BJ (cell line): ENCODE measurements around the gene OVOL1. TPM values are rescaled to one million over a fixed set of nuclear protein-coding genes. Genes with fewer than 3 reads are reported as not detected.

Source experiments
- CTCF ChIA-PET: fragments of 350-600 bp; formaldehyde crosslinking; extraction: SDS; loops from one replicate; lab custom pipeline; 2021; ENCODE audit warnings: antibody characterized with exemption, inconsistent platforms; lab: Yijun Ruan, JAX
- POLR2A ChIA-PET: fragments of 300-600 bp; sonication (Branson Sonifier 250); formaldehyde crosslinking; extraction: SDS; loops from one replicate; lab custom pipeline; 2021; ENCODE audit warnings: antibody characterized with exemption; lab: Charles Lee
- DNase-seq: peaks from one replicate; pipeline ENCODE4 v3.0.0-alpha.2; 2011; ENCODE audit warnings: low read depth
- H3K27me3 ChIP-seq: 2 replicates; pipeline ENCODE4 v1.6.0; 2011; ENCODE audit warnings: low read length; ENCODE audit not compliant: control insufficient read depth, insufficient read depth
- H3K36me3 ChIP-seq: 2 replicates; pipeline ENCODE4 v1.5.1; 2011; ENCODE audit warnings: low read length; ENCODE audit not compliant: control insufficient read depth, insufficient read depth
- H3K4me3 ChIP-seq: 2 replicates; pipeline ENCODE4 v1.5.1; 2011; ENCODE audit warnings: low read depth, mild to moderate bottlenecking, control low read depth, low read length
- CTCF ChIP-seq: IDR thresholded peaks from 2 replicates; pipeline ENCODE4 v1.5.1; 2011; ENCODE audit warnings: low read depth, mild to moderate bottlenecking, control low read depth, inconsistent platforms, low read length, moderate library complexity; ENCODE audit not compliant: insufficient read depth
- polyA plus RNA-seq: library from polyadenylated mRNA; depleted of rRNA; stranded (reverse); fragments of >200 nt; gene quantifications from 2 replicates; pipeline ENCODE4 v1.2.3, GENCODE V29; 2011

OVOL1 gene
- polyA plus RNA-seq, 1 experiment = not detected

DNA sequence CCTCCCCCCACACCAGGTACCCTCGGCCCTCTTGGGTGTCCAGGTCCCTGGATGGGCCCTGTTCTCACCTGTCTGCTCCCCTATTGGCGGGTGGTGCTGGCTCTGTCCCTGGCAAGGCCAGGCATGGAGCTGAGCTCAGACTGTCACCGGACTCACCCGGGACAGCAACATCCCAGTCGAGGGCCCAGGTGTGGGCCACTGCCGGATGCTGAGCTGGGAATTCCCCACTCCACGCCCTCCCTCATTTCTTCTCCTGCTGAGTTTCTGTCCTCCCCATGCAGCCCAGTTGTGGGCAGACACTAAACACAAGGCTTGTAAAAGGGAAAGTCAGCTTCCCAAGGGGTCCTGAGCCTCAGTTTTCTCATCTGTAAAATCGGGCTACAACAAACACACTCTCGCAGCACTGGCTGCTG, 4.0 kb upstream of the OVOL1 start:
- POLR2A ChIA-PET = interaction anchor here (0.5 kb wide), 1 partner anchor 10 kb away, joined by 3 read pairs; no protein-coding TSS in a partner anchor
- peaks cover 9% of the 10 kb centered on the region for H3K36me3 ChIP-seq
- CTCF ChIA-PET = interaction anchor here (1.1 to 2.9 kb wide), 2 partner anchors 9 to 35 kb away, joined by 4 to 15 read pairs; no protein-coding TSS in a partner anchor
- H3K27me3 ChIP-seq = peaks cover 21% of the 10 kb centered on the region
- no peak for TF ChIP-seq CTCF
- DNase-seq = no peak
- H3K4me3 ChIP-seq = no peak overlapping the region

GRCh38 chr11:65785319-65786007, 1.4 kb upstream of the OVOL1 start:
- peaks cover 38% of the 10 kb centered on the region for H3K27me3 ChIP-seq
- no peak overlapping the region for H3K4me3 ChIP-seq
- ChIA-PET CTCF (interaction anchor here (0.6 to 2.9 kb wide), 3 partner anchors 9 to 33 kb away, joined by 3 to 15 read pairs (median 3); no protein-coding TSS in a partner anchor), POLR2A (no interaction called here)
- no peak for DNase-seq
- no peaks in the 10 kb centered on the region for H3K36me3 ChIP-seq
- TF ChIP-seq CTCF = no peak

DNA sequence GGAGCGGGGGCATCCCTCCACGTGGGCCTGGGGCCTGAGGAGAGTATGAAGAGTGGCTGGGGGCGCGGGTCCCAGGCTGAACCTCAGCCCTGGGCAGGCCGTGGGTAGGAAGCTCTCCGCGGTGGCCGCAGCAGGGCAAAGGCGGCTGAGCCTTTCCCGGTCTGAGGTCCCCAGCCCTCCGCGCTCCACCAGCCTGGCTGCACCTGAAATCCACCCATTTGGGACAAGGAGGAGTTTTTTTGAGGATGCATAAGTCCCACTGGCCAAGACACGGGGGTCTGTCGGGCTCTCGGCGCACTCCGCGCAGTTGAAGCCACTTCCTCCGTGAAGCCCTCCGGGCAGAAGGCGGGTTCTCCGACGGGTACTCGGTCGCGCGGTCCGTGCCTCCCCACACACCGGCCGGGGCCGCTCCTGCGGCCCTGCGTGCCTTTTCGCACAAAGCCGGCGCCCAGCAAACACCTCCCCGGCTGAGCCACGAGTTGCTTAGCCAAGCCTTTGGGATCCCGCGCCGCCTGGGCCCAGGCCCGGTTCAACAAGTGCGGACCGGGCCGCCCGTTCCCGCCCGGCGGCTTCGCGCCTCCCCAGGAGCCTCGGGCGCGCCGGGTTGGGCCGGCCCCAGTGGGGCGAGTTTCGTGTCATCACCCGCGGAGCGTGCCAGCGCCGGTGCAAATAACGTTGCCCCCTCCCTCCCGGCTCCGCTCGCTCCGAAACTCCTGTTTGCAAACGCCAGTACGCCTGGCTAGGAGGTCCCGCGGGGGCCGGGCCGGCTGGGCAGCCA, 666 bp upstream of the OVOL1 start:
- Histone ChIP-seq H3K36me3 (no peaks in the 10 kb centered on the region), H3K4me3 (no peak overlapping the region), H3K27me3 (peaks cover 38% of the 10 kb centered on the region)
- DNase-seq = no peak
- ChIA-PET POLR2A (no interaction called here), CTCF (interaction anchor here (0.6 kb wide), 1 partner anchor 31 kb away, joined by 3 read pairs; no protein-coding TSS in a partner anchor)
- TF ChIP-seq CTCF = no peak

GRCh38 chr11:65787649-65788622, 1.1 kb downstream of the OVOL1 start:
- DNase-seq = no peak
- no peak for TF ChIP-seq CTCF
- POLR2A ChIA-PET = no interaction called here
- no peak overlapping the region for H3K4me3 ChIP-seq
- no peaks in the 10 kb centered on the region for H3K36me3 ChIP-seq
- CTCF ChIA-PET = interaction anchor here (1.2 to 8.2 kb wide), 3 partner anchors 9 to 76 kb away, joined by 3 to 57 read pairs (median 16); partner anchors contain the start of genes AP5B1 and KAT5
- peaks cover 40% of the 10 kb centered on the region for H3K27me3 ChIP-seq
